ENCODE results near the gene PPP1R12C. TPM values are rescaled to one million over a fixed set of nuclear protein-coding genes. Genes with fewer than 3 reads are reported as not detected.
A peak's percentile ranks its signal among the peaks of the same experiment; 100 is the strongest.

Gene PPP1R12C
- total and polyA plus RNA-seq, 10 of the 15 experiments (the other 5 are each of a cell fraction or from before 2014, with no cell fraction given), result 1.4 to 84.7 (median 20.5) TPM

DNA sequence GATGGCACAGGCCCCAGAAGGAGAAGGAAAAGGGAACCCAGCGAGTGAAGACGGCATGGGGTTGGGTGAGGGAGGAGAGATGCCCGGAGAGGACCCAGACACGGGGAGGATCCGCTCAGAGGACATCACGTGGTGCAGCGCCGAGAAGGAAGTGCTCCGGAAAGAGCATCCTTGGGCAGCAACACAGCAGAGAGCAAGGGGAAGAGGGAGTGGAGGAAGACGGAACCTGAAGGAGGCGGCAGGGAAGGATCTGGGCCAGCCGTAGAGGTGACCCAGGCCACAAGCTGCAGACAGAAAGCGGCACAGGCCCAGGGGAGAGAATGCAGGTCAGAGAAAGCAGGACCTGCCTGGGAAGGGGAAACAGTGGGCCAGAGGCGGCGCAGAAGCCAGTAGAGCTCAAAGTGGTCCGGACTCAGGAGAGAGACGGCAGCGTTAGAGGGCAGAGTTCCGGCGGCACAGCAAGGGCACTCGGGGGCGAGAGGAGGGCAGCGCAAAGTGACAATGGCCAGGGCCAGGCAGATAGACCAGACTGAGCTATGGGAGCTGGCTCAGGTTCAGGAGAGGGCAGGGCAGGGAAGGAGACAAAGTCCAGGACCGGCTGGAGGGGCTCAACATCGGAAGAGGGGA, 1.1 kb downstream of the PPP1R12C start (continued):
- peak; percentile 67 for TF ChIP-seq GABPA (IDR thresholded peaks at IDR 0.05; ENCODE audit: low read depth)
- TF ChIP-seq EP300 (IDR thresholded peaks at IDR 0.05; ENCODE audit: borderline replicate concordance in 1 of 2, control insufficient read depth in 1 of 2, low read depth in 2 of 2, low read length in 2 of 2), result no peak
- no peak for TF ChIP-seq ZNF622 (IDR thresholded peaks at IDR 0.05)
- TF ChIP-seq, protein P1, sequence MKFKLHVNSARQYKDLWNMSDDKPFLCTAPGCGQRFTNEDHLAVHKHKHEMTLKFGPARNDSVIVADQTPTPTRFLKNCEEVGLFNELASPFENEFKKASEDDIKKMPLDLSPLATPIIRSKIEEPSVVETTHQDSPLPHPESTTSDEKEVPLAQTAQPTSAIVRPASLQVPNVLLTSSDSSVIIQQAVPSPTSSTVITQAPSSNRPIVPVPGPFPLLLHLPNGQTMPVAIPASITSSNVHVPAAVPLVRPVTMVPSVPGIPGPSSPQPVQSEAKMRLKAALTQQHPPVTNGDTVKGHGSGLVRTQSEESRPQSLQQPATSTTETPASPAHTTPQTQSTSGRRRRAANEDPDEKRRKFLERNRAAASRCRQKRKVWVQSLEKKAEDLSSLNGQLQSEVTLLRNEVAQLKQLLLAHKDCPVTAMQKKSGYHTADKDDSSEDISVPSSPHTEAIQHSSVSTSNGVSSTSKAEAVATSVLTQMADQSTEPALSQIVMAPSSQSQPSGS (IDR thresholded peaks at IDR 0.05; ENCODE audit: low read length), result no peak
- no peak for TF ChIP-seq RELA (IDR thresholded peaks at IDR 0.05; ENCODE audit: borderline replicate concordance, partially characterized antibody)
- no peak for TF ChIP-seq ZNF384 (IDR thresholded peaks at IDR 0.05; ENCODE audit: borderline replicate concordance, low read depth, low read length)
- TF ChIP-seq, protein P2, sequence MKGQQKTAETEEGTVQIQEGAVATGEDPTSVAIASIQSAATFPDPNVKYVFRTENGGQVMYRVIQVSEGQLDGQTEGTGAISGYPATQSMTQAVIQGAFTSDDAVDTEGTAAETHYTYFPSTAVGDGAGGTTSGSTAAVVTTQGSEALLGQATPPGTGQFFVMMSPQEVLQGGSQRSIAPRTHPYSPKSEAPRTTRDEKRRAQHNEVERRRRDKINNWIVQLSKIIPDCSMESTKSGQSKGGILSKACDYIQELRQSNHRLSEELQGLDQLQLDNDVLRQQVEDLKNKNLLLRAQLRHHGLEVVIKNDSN (IDR thresholded peaks at IDR 0.05; ENCODE audit: borderline replicate concordance, extremely low read length, insufficient read depth, low read depth, low read length), result peak; percentile 91
- no peak for TF ChIP-seq CREM (IDR thresholded peaks at IDR 0.05; ENCODE audit: low read depth)
- TF ChIP-seq HDGF (IDR thresholded peaks at IDR 0.05), result peak; percentile 69; the same call in 1 of the 2 replicates
- no peak for TF ChIP-seq FOXK2 (IDR thresholded peaks at IDR 0.05)
- no peak for TF ChIP-seq HCFC1 (IDR thresholded peaks at IDR 0.05; ENCODE audit: low read length)
- TF ChIP-seq, protein P3, sequence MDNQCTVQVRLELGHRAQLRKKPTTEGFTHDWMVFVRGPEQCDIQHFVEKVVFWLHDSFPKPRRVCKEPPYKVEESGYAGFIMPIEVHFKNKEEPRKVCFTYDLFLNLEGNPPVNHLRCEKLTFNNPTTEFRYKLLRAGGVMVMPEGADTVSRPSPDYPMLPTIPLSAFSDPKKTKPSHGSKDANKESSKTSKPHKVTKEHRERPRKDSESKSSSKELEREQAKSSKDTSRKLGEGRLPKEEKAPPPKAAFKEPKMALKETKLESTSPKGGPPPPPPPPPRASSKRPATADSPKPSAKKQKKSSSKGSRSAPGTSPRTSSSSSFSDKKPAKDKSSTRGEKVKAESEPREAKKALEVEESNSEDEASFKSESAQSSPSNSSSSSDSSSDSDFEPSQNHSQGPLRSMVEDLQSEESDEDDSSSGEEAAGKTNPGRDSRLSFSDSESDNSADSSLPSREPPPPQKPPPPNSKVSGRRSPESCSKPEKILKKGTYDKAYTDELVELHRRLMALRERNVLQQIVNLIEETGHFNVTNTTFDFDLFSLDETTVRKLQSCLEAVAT (IDR thresholded peaks at IDR 0.05), result no peak
- TF ChIP-seq MYB (IDR thresholded peaks at IDR 0.05; ENCODE audit: borderline replicate concordance, low read depth, low read length), result no peak
- TF ChIP-seq BHLHE40 (IDR thresholded peaks at IDR 0.05; ENCODE audit: borderline replicate concordance in 1 of 2, low read depth in 2 of 2, low read length in 1 of 2), result no peak; a peak in 1 of 4 replicates
- TF ChIP-seq ATF7 (IDR thresholded peaks at IDR 0.05; ENCODE audit: low read depth), result no peak
- TF ChIP-seq NR2F1 (conservative IDR thresholded peaks at IDR 0.05), result no peak
- TF ChIP-seq HDAC2 (IDR thresholded peaks at IDR 0.05), result no peak
- no peak for TF ChIP-seq SMAD1 (IDR thresholded peaks at IDR 0.05; ENCODE audit: low read depth, partially characterized antibody)
- no peak for TF ChIP-seq NFIC (IDR thresholded peaks at IDR 0.05; ENCODE audit: low read depth, low read length)
- no peak for TF ChIP-seq DPF2 (IDR thresholded peaks at IDR 0.05)
- no peak for TF ChIP-seq ASH2L (IDR thresholded peaks at IDR 0.05; ENCODE audit: borderline replicate concordance, low read depth)
- no peak for TF ChIP-seq STAT1 (conservative IDR thresholded peaks at IDR 0.05)
- TF ChIP-seq RCOR1 (conservative IDR thresholded peaks at IDR 0.05; ENCODE audit: low read depth, low read length), result 0 out of 2 replicates have a peak, but pooled peaks have one; percentile 66
- no peak for TF ChIP-seq HDAC6 (IDR thresholded peaks at IDR 0.05; ENCODE audit: unreplicated experiment)
- TF ChIP-seq CHD1 (IDR thresholded peaks at IDR 0.05; ENCODE audit: low read depth, low read length), result no peak
- TF ChIP-seq RAD51 (IDR thresholded peaks at IDR 0.05), result peak; percentile 95
- TF ChIP-seq, protein P4, sequence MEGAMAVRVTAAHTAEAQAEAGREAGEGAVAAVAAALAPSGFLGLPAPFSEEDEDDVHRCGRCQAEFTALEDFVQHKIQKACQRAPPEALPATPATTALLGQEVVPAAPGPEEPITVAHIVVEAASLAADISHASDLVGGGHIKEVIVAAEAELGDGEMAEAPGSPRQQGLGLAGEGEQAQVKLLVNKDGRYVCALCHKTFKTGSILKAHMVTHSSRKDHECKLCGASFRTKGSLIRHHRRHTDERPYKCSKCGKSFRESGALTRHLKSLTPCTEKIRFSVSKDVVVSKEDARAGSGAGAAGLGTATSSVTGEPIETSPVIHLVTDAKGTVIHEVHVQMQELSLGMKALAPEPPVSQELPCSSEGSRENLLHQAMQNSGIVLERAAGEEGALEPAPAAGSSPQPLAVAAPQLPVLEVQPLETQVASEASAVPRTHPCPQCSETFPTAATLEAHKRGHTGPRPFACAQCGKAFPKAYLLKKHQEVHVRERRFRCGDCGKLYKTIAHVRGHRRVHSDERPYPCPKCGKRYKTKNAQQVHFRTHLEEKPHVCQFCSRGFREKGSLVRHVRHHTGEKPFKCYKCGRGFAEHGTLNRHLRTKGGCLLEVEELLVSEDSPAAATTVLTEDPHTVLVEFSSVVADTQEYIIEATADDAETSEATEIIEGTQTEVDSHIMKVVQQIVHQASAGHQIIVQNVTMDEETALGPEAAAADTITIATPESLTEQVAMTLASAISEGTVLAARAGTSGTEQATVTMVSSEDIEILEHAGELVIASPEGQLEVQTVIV (IDR thresholded peaks at IDR 0.05; ENCODE audit: borderline replicate concordance, partially characterized antibody), result no peak
